IPS-NIHi7 (cell line): ENCODE measurements around the gene CIPC.

Experiments
- DNase-seq: peaks from one replicate; pipeline ENCODE4 v3.0.0; 2012; ENCODE audit warnings: mixed read lengths; ENCODE audit errors: extremely low spot score

CIPC gene

GRCh38 chr14:77103475-77103874 lies 5.4 kb downstream of the CIPC start:
- no peak for DNase-seq

GRCh38 chr14:77103951-77104350 lies 5.9 kb downstream of the CIPC start:
- DNase-seq = no peak

- no peak for DNase-seq
Observed at GRCh38 chr14:77104393-77104792, 6.3 kb downstream of the CIPC start.

- DNase-seq = no peak
Observed at GRCh38 chr14:77105145-77105939, 7.3 kb downstream of the CIPC start.

- no peak for DNase-seq
Observed at GRCh38 chr14:77106666-77107065, 8.6 kb downstream of the CIPC start.

GRCh38 chr14:77107228-77107627 lies 9.2 kb downstream of the CIPC start:
- DNase-seq = no peak

GRCh38 chr14:77108753-77109152 lies 10.7 kb downstream of the CIPC start:
- DNase-seq = no peak

- DNase-seq = no peak
Observed at GRCh38 chr14:77109656-77110055, 11.6 kb downstream of the CIPC start.

- DNase-seq = no peak
Observed at GRCh38 chr14:77110286-77110685, 12.2 kb downstream of the CIPC start.

- peak; percentile 79 for DNase-seq
Observed at GRCh38 chr14:77111021-77111420, 13.0 kb downstream of the CIPC start.

GRCh38 chr14:77113644-77114043 lies 15.6 kb downstream of the CIPC start:
- DNase-seq = no peak

GRCh38 chr14:77114609-77115008 lies 16.6 kb downstream of the CIPC start:
- no peak for DNase-seq

- no peak for DNase-seq
Observed at GRCh38 chr14:77116172-77116817, 18.2 kb downstream of the CIPC start.

- no peak for DNase-seq
Observed at GRCh38 chr14:77119851-77120250, 21.8 kb downstream of the CIPC start.

- DNase-seq = no peak
Observed at GRCh38 chr14:77120771-77121743, 23.0 kb downstream of the CIPC start.

GRCh38 chr14:77122526-77123125 lies 24.6 kb downstream of the CIPC start:
- no peak for DNase-seq

GRCh38 chr14:77123381-77124325 lies 25.6 kb downstream of the CIPC start:
- DNase-seq = no peak

- DNase-seq = peak; percentile 68
Observed at GRCh38 chr14:77124345-77125280, 26.6 kb downstream of the CIPC start.

- DNase-seq = no peak
Observed at GRCh38 chr14:77125281-77125801, 27.3 kb downstream of the CIPC start.
